Neural progenitor cell (in vitro differentiated cells): ENCODE measurements around the gene DTX1. TPM values are rescaled to one million over a fixed set of nuclear protein-coding genes. Genes with fewer than 3 reads are reported as not detected.
A peak's percentile ranks its signal among the peaks of the same experiment; 100 is the strongest.

Source experiments
- DNase-seq: peaks from one replicate; pipeline ENCODE4 v3.0.0-alpha.2; 2016; ENCODE audit warnings: low spot score
- H2AFZ ChIP-seq: fragments of 200-600 bp; sonication (generic); replicated peaks from 2 replicates; pipeline ENCODE4 v1.6.1; 2016; ENCODE audit warnings: antibody characterized with exemption
- H3F3A ChIP-seq: fragments of 200-600 bp; sonication (generic); 2 replicates; pipeline ENCODE4 v1.6.1; 2016; ENCODE audit warnings: antibody characterized with exemption, low read depth
- H3K27ac ChIP-seq: fragments of 200-600 bp; sonication (generic); 2 replicates; pipeline ENCODE4 v1.5.1; 2016; ENCODE audit warnings: mild to moderate bottlenecking
- H3K27me3 ChIP-seq: fragments of 200-600 bp; sonication (generic); 2 replicates; pipeline ENCODE4 v1.6.1; 2016; ENCODE audit warnings: mild to moderate bottlenecking, moderate library complexity
- H3K36me3 ChIP-seq: fragments of 200-600 bp; sonication (generic); 2 replicates; pipeline ENCODE4 v1.5.1; 2016
- H3K4me1 ChIP-seq: fragments of 200-600 bp; sonication (generic); 2 replicates; pipeline ENCODE4 v1.6.1; 2016; ENCODE audit warnings: mixed run types
- H3K4me2 ChIP-seq: fragments of 200-600 bp; sonication (generic); 2 replicates; pipeline ENCODE4 v1.6.1; 2016
- H3K4me3 ChIP-seq: fragments of 200-600 bp; sonication (generic); 2 replicates; pipeline ENCODE4 v1.5.1; 2016
- H3K79me2 ChIP-seq: fragments of 200-600 bp; sonication (generic); 2 replicates; pipeline ENCODE4 v1.6.1; 2016; ENCODE audit warnings: low read depth
- H3K9ac ChIP-seq: fragments of 200-600 bp; sonication (generic); 2 replicates; pipeline ENCODE4 v1.6.1; 2016
- H3K9me3 ChIP-seq: fragments of 200-600 bp; sonication (generic); 2 replicates; pipeline ENCODE4 v1.5.1; 2016; ENCODE audit warnings: low read depth
- H4K20me1 ChIP-seq: fragments of 200-600 bp; sonication (generic); 2 replicates; pipeline ENCODE4 v1.6.1; 2016; ENCODE audit warnings: low read depth
- H3K27ac Mint-ChIP-seq: 3 replicates; pipeline ENCODE4 v1.8.0; 2021; ENCODE audit warnings: mixed read lengths
- H3K27me3 Mint-ChIP-seq: 2 replicates; pipeline ENCODE4 v1.8.0; 2022; ENCODE audit warnings: low read depth, mild to moderate bottlenecking, inconsistent platforms, moderate library complexity, mixed read lengths; ENCODE audit not compliant: insufficient read depth
- H3K36me3 Mint-ChIP-seq: 3 replicates; pipeline ENCODE4 v1.8.0; 2021; ENCODE audit warnings: mixed read lengths
- H3K4me1 Mint-ChIP-seq: 3 replicates; pipeline ENCODE4 v1.8.0; 2021; ENCODE audit warnings: mixed read lengths
- H3K4me3 Mint-ChIP-seq: 3 replicates; pipeline ENCODE4 v1.8.0; 2021; ENCODE audit warnings: mild to moderate bottlenecking, moderate library complexity, mixed read lengths
- H3K9me3 Mint-ChIP-seq: 3 replicates; pipeline ENCODE4 v1.8.0; 2020; ENCODE audit warnings: mixed read lengths
- EZH2 ChIP-seq: fragments of 200-600 bp; sonication (generic); IDR thresholded peaks from 2 replicates; pipeline ENCODE4 v1.6.1; 2017; ENCODE audit warnings: antibody characterized with exemption, mild to moderate bottlenecking, moderate library complexity
- EZH2phosphoT487 ChIP-seq: fragments of 200-600 bp; sonication (generic); IDR thresholded peaks from 2 replicates; pipeline ENCODE4 v1.6.1; 2017; ENCODE audit warnings: antibody characterized with exemption
- total RNA-seq: library from RNA; depleted of rRNA; stranded (reverse); fragments of >200 nt; gene quantifications from 2 replicates; pipeline ENCODE4 v1.2.3, GENCODE V29; 2015; ENCODE audit warnings: low replicate concordance
- TF ChIP-seq, protein P1 (sequence below): fragments of 200-600 bp; sonication (generic); IDR thresholded peaks from 2 replicates; pipeline ENCODE4 v1.5.1; 2017; ENCODE audit warnings: antibody characterized with exemption, mild to moderate bottlenecking

Gene DTX1
- total RNA-seq, 1 donor from 2014 or later = 0.49 TPM

DNA sequence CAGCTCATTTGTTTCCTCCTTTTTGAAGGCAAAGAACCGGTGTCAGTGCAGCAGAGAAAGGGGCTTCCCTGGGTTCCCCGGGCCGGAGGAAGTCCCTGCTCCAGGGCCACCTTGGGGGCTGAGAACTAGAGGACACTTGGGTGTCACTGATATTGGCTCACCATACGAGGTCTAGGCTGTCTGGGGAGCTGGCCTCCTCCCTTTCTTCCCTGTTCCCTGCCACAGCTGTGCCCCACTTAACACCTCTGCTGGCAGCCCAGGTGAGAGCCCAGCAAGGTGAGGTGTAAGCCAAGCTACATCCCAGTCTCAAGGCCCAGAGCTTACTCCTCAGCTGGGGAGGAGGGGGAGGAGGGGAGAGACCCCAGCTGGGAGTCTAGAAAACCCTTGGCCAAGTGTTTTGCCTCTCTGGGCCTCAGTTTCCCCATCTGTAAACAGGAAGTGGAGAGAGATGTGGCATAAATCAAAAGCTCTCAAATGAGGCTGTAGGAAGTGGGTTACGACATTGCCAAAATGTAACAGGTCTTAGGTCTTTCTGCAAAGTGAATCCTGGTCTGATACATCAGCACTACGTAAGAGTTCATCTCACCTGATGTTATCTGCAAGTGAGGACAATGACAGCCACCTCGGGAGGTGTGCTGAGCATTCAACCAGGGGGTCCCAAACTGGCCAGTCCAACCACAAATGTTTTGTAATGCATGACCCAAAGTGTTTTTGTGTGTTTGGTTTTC lies 53.5 kb downstream of the DTX1 start:
- Histone ChIP-seq H2AFZ (no peak overlapping the region), H3F3A (no peaks in the 10 kb centered on the region), H4K20me1 (no peaks in the 10 kb centered on the region), H3K9me3 (no peaks in the 10 kb centered on the region), H3K36me3 (no peaks in the 10 kb centered on the region), H3K9ac (no peak overlapping the region), H3K4me3 (no peak overlapping the region), H3K27ac (no peak overlapping the region), H3K79me2 (no peaks in the 10 kb centered on the region), H3K4me2 (no peak overlapping the region), H3K27me3 (peaks cover 3% of the 10 kb centered on the region), H3K4me1 (no peaks in the 10 kb centered on the region)
- H3K36me3 Mint-ChIP-seq = no peaks in the 10 kb centered on the region
- TF ChIP-seq EZH2 (no peak), EZH2phosphoT487 (no peak)
- TF ChIP-seq, protein P1, sequence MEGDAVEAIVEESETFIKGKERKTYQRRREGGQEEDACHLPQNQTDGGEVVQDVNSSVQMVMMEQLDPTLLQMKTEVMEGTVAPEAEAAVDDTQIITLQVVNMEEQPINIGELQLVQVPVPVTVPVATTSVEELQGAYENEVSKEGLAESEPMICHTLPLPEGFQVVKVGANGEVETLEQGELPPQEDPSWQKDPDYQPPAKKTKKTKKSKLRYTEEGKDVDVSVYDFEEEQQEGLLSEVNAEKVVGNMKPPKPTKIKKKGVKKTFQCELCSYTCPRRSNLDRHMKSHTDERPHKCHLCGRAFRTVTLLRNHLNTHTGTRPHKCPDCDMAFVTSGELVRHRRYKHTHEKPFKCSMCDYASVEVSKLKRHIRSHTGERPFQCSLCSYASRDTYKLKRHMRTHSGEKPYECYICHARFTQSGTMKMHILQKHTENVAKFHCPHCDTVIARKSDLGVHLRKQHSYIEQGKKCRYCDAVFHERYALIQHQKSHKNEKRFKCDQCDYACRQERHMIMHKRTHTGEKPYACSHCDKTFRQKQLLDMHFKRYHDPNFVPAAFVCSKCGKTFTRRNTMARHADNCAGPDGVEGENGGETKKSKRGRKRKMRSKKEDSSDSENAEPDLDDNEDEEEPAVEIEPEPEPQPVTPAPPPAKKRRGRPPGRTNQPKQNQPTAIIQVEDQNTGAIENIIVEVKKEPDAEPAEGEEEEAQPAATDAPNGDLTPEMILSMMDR = no peak
- H3K27ac Mint-ChIP-seq = no peak overlapping the region
- no peak overlapping the region for H3K4me3 Mint-ChIP-seq
- H3K4me1 Mint-ChIP-seq = peaks cover 7% of the 10 kb centered on the region
- H3K9me3 Mint-ChIP-seq = no peaks in the 10 kb centered on the region
- no peak for DNase-seq
- H3K27me3 Mint-ChIP-seq = peaks cover 22% of the 10 kb centered on the region

DNA sequence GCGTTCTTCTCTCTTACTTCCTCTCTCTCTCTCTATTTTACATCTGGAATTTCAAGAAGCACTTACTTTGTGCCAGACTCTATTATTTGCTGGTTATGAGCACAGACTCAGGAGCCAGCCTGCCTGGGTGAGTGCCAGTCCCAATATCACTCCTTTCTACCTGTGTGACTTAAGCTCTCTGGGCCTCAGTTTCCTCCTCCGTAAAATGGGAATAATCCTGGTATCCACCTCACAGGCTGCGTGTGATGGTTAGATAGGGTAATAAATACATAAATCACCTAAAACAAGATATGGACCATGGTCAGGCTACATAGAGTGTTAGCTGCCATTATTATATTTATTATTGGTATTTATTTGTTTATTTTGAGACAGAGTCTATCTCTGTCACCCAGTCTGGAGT lies 54.7 kb downstream of the DTX1 start:
- no peak overlapping the region for H3K4me3 ChIP-seq
- Mint-ChIP-seq H3K4me3 (no peak overlapping the region), H3K4me1 (peaks cover 7% of the 10 kb centered on the region), H3K27me3 (peaks cover 18% of the 10 kb centered on the region), H3K36me3 (no peaks in the 10 kb centered on the region), H3K27ac (peak overlapping the region; percentile 0), H3K9me3 (no peaks in the 10 kb centered on the region)
- H3F3A ChIP-seq = no peaks in the 10 kb centered on the region
- no peak overlapping the region for H3K27ac ChIP-seq
- no peaks in the 10 kb centered on the region for H3K9me3 ChIP-seq
- no peak overlapping the region for H3K9ac ChIP-seq
- H4K20me1 ChIP-seq = no peaks in the 10 kb centered on the region
- H2AFZ ChIP-seq = no peak overlapping the region
- no peak for DNase-seq
- TF ChIP-seq, protein P1 = no peak
- TF ChIP-seq EZH2 (no peak), EZH2phosphoT487 (no peak)
- H3K36me3 ChIP-seq = no peaks in the 10 kb centered on the region
- H3K79me2 ChIP-seq = no peaks in the 10 kb centered on the region
- no peaks in the 10 kb centered on the region for H3K4me1 ChIP-seq
- H3K4me2 ChIP-seq = no peak overlapping the region
- H3K27me3 ChIP-seq = no peaks in the 10 kb centered on the region

GRCh38 chr12:113112043-113112899 lies 55.7 kb downstream of the DTX1 start:
- no peak overlapping the region for H3K4me3 Mint-ChIP-seq
- no peaks in the 10 kb centered on the region for H4K20me1 ChIP-seq
- H3K36me3 ChIP-seq = no peaks in the 10 kb centered on the region
- H3K9ac ChIP-seq = no peak overlapping the region
- no peaks in the 10 kb centered on the region for H3F3A ChIP-seq
- H3K9me3 ChIP-seq = no peaks in the 10 kb centered on the region
- H3K9me3 Mint-ChIP-seq = no peaks in the 10 kb centered on the region
- no peaks in the 10 kb centered on the region for H3K79me2 ChIP-seq
- TF ChIP-seq, protein P1 = no peak
- TF ChIP-seq EZH2 = no peak
- no peak for TF ChIP-seq EZH2phosphoT487
- no peak overlapping the region for H3K4me2 ChIP-seq
- no peak overlapping the region for H3K27ac ChIP-seq
- H2AFZ ChIP-seq = no peak overlapping the region
- H3K4me1 Mint-ChIP-seq = peaks cover 9% of the 10 kb centered on the region
- peaks cover 19% of the 10 kb centered on the region for H3K27me3 Mint-ChIP-seq
- H3K27ac Mint-ChIP-seq = peak overlapping the region; percentile 57
- no peak overlapping the region for H3K4me3 ChIP-seq
- H3K36me3 Mint-ChIP-seq = no peaks in the 10 kb centered on the region
- H3K27me3 ChIP-seq = no peaks in the 10 kb centered on the region
- DNase-seq = no peak
- no peaks in the 10 kb centered on the region for H3K4me1 ChIP-seq
